Measurements from ENCODE around the gene FAM135A. TPM values are rescaled to one million over a fixed set of nuclear protein-coding genes. Genes with fewer than 3 reads are reported as not detected.
"Not testable (repeated sequence)": the region's sequence is repeated elsewhere in the genome, so short reads cannot be mapped to it uniquely, and the experiment has no call there.

FAM135A gene
- total and polyA plus RNA-seq, 9 donors = 13.7 to 19.7 (median 16.6) TPM

DNA sequence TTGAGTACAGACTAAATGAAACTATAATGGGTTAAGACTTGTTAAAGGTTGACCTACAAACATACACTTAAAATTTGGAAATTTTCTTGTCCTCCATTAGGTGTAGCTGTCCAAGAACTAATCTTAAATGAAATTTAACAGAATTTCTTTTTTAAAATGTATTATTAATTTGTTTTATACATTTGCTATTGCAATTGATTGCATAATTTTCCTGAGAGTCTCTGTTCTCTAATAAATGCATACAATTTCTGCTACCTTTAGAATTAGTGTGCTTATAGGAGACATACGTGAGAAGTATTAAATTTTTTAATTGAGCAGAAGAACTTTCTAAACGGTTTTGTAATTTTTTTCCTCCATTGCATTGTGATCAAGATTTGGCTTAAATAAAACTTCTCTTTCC is 1.5 kb downstream of the FAM135A start:
- DNase-seq = no peak
- no peaks in the 10 kb centered on the region for H3K4me1 ChIP-seq (ENCODE audit: control insufficient read depth, insufficient read depth, low read length)
- no peak overlapping the region for H3K27ac ChIP-seq (ENCODE audit: low read length)
- WGBS (ENCODE audit: insufficient coverage) = no CpG with 5 or more reads among the region's 2 CpGs
- H3K27me3 ChIP-seq (ENCODE audit: control insufficient read depth, insufficient read depth, low read length) = no peaks in the 10 kb centered on the region
- no peaks in the 10 kb centered on the region for H3K9me3 ChIP-seq (replicated peaks; ENCODE audit: control insufficient read depth, low read depth, low read length)
- no peak overlapping the region for H3K4me3 ChIP-seq (ENCODE audit: low read length)
- H3K36me3 ChIP-seq (ENCODE audit: control insufficient read depth, insufficient read depth, low read length) = peaks cover 6% of the 10 kb centered on the region

DNA sequence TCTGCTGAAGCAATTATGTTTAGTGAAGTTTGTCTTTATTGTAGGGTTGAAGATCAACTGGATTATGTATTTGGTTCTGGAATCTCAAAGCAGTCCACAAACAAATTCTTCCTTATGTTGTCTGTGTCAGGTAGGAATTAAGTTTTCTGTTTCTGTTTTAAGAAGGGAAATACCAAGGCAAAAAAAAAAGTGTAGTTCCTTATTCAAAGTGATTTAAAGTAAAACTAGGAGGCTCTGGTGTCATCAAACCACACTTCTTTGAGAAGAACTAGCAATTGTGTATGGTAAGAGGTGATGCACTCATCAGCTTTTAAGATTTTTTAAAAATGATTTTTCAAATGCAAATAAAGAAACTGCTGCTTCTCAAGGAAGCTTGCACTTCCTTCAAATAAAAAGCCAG is 1.9 kb downstream of the FAM135A start:
- Histone ChIP-seq H3K36me3 (ENCODE audit: control insufficient read depth, insufficient read depth, low read length) (peaks cover 6% of the 10 kb centered on the region), H3K27ac (ENCODE audit: low read length) (no peak overlapping the region), H3K9me3 (replicated peaks; ENCODE audit: control insufficient read depth, low read depth, low read length) (no peaks in the 10 kb centered on the region), H3K27me3 (ENCODE audit: control insufficient read depth, insufficient read depth, low read length) (no peaks in the 10 kb centered on the region), H3K4me1 (ENCODE audit: control insufficient read depth, insufficient read depth, low read length) (no peaks in the 10 kb centered on the region), H3K4me3 (ENCODE audit: low read length) (no peak overlapping the region)
- DNase-seq = no peak

DNA sequence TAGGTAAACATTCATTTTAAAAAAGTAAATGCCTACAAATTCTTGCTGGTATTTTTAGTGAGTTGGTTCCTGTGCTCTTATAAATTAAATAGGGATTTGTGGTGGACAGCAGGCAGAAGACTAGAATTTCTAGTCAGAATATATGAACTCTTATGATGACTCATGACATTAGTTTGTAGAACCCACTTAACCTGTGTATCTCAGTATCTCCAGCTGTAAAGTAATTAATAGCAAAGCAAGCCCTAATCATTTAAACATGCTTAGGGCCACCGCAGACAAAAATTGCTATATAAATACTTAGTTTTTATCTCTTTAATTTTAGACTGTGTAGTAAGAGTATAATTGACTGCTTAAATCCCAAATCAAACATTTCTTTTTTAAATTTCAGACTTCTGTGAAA is 2.4 kb downstream of the FAM135A start:
- Histone ChIP-seq H3K36me3 (ENCODE audit: control insufficient read depth, insufficient read depth, low read length) (peaks cover 6% of the 10 kb centered on the region), H3K4me1 (ENCODE audit: control insufficient read depth, insufficient read depth, low read length) (no peaks in the 10 kb centered on the region), H3K27ac (ENCODE audit: low read length) (no peak overlapping the region), H3K4me3 (ENCODE audit: low read length) (no peak overlapping the region), H3K27me3 (ENCODE audit: control insufficient read depth, insufficient read depth, low read length) (no peaks in the 10 kb centered on the region), H3K9me3 (replicated peaks; ENCODE audit: control insufficient read depth, low read depth, low read length) (no peaks in the 10 kb centered on the region)
- DNase-seq = no peak
- WGBS (ENCODE audit: insufficient coverage) = no CpG with 5 or more reads among the region's 1 CpG

DNA sequence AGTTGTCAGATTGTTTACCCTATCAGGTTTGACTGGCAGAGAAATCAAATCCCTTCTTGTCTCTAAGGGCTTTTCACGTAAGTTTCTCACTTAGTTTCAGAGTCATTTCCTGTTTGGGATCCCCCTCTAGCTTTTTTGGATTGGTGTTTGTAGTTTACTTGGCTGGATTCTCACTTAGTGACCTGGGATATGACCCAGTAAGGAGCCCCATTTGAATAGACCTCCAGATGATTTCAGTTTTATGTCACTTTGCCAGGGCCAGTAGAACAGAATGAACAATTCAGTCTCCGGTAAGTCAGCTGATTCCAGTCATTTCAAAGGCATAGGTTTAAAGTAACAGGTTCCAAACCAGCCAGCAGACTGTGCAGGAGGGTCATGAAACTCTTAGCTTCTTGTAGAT is 8.2 kb downstream of the FAM135A start:
- Histone ChIP-seq H3K9me3 (replicated peaks; ENCODE audit: control insufficient read depth, low read depth, low read length) (no peaks in the 10 kb centered on the region), H3K4me1 (ENCODE audit: control insufficient read depth, insufficient read depth, low read length) (no peaks in the 10 kb centered on the region), H3K27me3 (ENCODE audit: control insufficient read depth, insufficient read depth, low read length) (no peaks in the 10 kb centered on the region), H3K4me3 (ENCODE audit: low read length) (no peak overlapping the region), H3K36me3 (ENCODE audit: control insufficient read depth, insufficient read depth, low read length) (peaks cover 12% of the 10 kb centered on the region), H3K27ac (ENCODE audit: low read length) (no peak overlapping the region)
- 50% methylated on average over 1 of the region's 2 CpGs for WGBS (ENCODE audit: insufficient coverage)
- no peak for DNase-seq

DNA sequence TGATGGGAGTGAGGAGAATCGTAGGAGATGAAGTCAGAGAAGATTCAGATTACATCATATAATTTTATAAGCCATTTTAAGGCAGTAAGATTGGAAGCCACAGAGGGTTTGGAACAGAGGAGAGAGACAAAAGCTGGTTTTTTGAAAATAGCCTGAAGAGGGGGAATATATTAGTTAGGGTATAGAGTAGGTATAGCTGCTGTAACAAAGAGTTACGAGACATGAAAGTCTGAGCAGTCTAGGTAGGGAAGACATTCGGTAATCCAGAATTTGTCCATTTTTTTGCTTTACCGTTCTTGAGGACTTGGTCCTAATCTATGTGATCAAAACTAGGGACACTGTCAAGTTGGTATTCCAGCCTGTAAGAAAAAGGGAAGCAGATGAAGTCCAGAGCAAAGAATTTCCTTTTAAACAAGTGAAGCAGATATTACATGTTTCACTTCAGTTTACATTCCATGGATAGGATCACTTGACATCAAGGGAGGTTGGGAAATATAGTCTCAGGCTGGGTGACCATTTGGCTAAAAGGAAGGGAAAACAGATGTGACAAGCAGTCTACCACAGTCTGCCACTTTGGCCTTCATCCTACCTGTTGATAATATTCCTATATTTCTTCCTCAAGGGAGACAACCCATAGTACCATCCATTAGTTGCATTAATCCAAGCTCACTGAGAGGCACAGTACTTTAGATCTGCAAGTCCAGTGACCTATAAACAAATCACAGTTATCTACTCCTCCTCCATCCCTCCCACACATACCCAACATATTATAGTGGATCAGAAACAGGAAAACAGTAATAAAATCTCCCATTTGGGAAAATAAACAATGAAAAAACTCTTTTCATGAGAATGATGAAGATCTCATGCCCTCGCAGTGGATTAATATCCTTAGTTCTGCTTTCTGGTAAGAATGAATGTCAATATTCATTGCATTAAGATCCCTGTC is 10.2 kb downstream of the FAM135A start:
- Histone ChIP-seq H3K36me3 (ENCODE audit: control insufficient read depth, insufficient read depth, low read length) (peaks cover 13% of the 10 kb centered on the region), H3K9me3 (replicated peaks; ENCODE audit: control insufficient read depth, low read depth, low read length) (no peaks in the 10 kb centered on the region), H3K27me3 (ENCODE audit: control insufficient read depth, insufficient read depth, low read length) (no peaks in the 10 kb centered on the region), H3K27ac (ENCODE audit: low read length) (no peak overlapping the region), H3K4me1 (ENCODE audit: control insufficient read depth, insufficient read depth, low read length) (no peaks in the 10 kb centered on the region), H3K4me3 (ENCODE audit: low read length) (no peak overlapping the region)
- 96% methylated on average over 3 of the region's 5 CpGs for WGBS (ENCODE audit: insufficient coverage)
- DNase-seq = no peak

DNA sequence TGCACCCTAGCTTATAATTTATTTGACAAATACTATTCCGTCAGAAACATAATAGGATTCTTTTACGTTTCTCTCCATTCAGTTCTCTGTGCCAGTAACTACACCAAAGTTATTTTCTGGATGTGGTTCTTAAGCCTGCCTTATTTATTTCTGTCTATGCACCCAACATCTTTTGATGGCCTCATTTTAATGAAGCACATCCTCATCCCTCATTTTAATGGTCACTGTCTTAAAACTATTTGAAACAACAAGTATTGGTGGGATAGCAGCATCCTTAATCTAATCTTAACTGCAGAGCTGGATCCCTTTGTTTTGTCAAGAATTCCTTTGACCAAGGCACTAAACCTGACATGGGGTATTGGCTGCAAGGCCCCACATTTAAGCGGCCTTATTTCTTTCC is 11.0 kb downstream of the FAM135A start:
- Histone ChIP-seq H3K27ac (ENCODE audit: low read length) (no peak overlapping the region), H3K4me1 (ENCODE audit: control insufficient read depth, insufficient read depth, low read length) (no peaks in the 10 kb centered on the region), H3K27me3 (ENCODE audit: control insufficient read depth, insufficient read depth, low read length) (no peaks in the 10 kb centered on the region), H3K36me3 (ENCODE audit: control insufficient read depth, insufficient read depth, low read length) (peaks cover 8% of the 10 kb centered on the region), H3K4me3 (ENCODE audit: low read length) (no peak overlapping the region), H3K9me3 (replicated peaks; ENCODE audit: control insufficient read depth, low read depth, low read length) (no peaks in the 10 kb centered on the region)
- 92% methylated on average over 2 of the region's 3 CpGs for WGBS (ENCODE audit: insufficient coverage)
- no peak for DNase-seq

DNA sequence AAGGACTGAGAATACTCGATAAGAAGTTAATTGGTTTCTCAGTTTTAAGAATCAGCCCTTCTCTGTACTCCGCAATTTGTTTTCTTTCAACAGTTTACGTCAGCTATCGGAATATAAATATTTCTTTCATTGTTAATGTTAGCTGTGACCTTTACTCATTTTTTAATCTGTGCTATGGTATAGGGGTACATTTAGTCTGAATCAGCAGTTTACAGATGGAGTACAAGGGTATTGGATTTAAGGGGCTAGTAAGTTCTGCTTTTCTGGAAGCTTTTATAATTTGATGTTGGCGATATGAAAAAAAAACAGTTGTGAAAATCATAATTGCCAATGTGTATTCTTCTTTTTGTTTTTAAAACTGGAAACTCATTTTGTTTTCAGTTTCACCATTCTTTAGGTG is 23.0 kb downstream of the FAM135A start:
- peaks cover 2% of the 10 kb centered on the region for H3K9me3 ChIP-seq (replicated peaks; ENCODE audit: control insufficient read depth, low read depth, low read length)
- no peaks in the 10 kb centered on the region for H3K27me3 ChIP-seq (ENCODE audit: control insufficient read depth, insufficient read depth, low read length)
- no CpG with 5 or more reads among the region's 5 CpGs for WGBS (ENCODE audit: insufficient coverage)

DNA sequence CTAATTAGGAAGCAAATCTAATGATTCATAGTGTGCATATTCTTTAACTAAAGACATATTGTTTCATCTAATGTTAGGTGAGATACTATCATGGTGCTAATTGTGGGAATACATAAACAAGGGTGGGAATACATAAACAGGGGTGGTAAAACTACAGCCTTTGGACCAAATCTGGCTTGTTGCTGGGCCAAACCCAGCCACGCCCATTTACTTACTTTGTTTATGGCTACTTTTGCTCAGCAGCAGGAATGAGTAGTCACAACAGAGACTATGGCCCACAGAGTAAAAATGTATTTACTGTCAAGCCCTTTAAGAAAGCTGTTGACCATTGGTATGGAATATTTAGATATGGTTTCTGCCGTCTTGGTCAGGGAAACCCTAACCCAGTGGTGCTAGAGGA is 31.7 kb downstream of the FAM135A start:
- no peak for DNase-seq
- no peaks in the 10 kb centered on the region for H3K27me3 ChIP-seq (ENCODE audit: control insufficient read depth, insufficient read depth, low read length)
- H3K27ac ChIP-seq (ENCODE audit: low read length) = no peak overlapping the region
- no CpG with 5 or more reads among the region's 2 CpGs for WGBS (ENCODE audit: insufficient coverage)
- H3K9me3 ChIP-seq (replicated peaks; ENCODE audit: control insufficient read depth, low read depth, low read length) = no peaks in the 10 kb centered on the region
- H3K4me3 ChIP-seq (ENCODE audit: low read length) = no peak overlapping the region
- H3K36me3 ChIP-seq (ENCODE audit: control insufficient read depth, insufficient read depth, low read length) = peaks cover 5% of the 10 kb centered on the region
- H3K4me1 ChIP-seq (ENCODE audit: control insufficient read depth, insufficient read depth, low read length) = no peaks in the 10 kb centered on the region

More for the DNA sequence above, 23.0 kb downstream of the FAM135A start:
- no peak overlapping the region for H3K4me3 ChIP-seq (ENCODE audit: low read length)
- no peaks in the 10 kb centered on the region for H3K4me1 ChIP-seq (ENCODE audit: control insufficient read depth, insufficient read depth, low read length)
- no peak overlapping the region for H3K27ac ChIP-seq (ENCODE audit: low read length)
- DNase-seq = no peak
- peaks cover 8% of the 10 kb centered on the region for H3K36me3 ChIP-seq (ENCODE audit: control insufficient read depth, insufficient read depth, low read length)

DNA sequence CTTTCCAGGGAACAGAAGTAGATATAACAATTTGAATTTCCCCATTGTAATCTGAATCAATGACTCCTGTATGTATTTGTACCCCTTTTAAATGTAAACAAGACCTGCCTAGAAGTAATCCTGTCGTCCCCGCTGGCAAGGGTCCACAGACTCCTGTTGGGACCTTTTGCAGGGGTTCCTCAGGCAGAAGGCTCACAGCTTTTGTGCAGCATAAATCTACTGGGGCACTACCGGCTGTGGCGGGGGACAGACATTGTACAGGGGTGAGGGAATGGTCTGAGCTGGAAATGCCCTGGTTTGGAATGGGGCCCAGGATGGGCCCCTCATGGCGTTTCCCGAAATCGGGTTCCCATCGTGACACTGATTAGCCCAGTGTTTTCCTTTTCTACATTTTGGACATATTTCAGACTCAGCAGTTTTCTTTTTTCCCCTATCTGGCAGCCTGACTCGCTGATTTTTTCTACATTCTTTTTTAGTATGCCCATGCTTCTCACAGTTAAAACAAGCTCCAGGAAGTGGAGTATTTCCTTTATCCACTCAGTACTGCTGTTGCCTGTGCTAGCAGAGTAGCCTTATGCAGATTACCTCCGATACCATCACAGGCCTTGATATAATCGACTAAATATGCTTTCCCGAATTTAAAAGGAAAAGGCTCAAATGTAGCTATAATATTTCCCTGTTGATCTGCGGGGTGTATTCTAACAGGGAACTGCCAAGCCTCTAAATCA is 34.2 kb downstream of the FAM135A start:
- H3K27me3 ChIP-seq (ENCODE audit: control insufficient read depth, insufficient read depth, low read length); H3K9me3 ChIP-seq (replicated peaks; ENCODE audit: control insufficient read depth, low read depth, low read length); H3K4me1 ChIP-seq (ENCODE audit: control insufficient read depth, insufficient read depth, low read length); H3K4me3 ChIP-seq (ENCODE audit: low read length); H3K27ac ChIP-seq (ENCODE audit: low read length); H3K36me3 ChIP-seq (ENCODE audit: control insufficient read depth, insufficient read depth, low read length); DNase-seq: not testable (repeated sequence)
- WGBS (ENCODE audit: insufficient coverage) = 88% methylated on average over 4 of the region's 13 CpGs

DNA sequence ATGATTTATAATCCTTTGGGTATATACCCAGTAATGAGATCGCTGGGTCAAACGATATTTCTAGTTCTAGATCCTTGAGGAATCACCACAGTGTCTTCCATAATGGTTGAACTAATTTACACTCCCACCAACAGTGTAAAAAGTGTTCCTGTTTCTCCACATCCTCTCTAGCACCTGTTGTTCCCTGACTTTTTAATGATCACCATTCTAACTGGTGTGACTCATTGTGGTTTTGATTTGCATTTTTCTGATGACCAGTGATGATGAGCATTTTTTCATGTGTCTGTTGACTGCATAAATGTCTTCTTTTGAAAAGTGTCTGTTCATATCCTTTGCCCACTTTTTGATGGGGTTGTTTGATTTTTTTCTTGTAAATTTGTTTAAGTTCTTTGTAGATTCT is 40.6 kb downstream of the FAM135A start:
- WGBS (ENCODE audit: insufficient coverage) = 90% methylated on average over 2 of the region's 2 CpGs
- not testable (repeated sequence) for H3K36me3 ChIP-seq (ENCODE audit: control insufficient read depth, insufficient read depth, low read length); H3K27ac ChIP-seq (ENCODE audit: low read length); DNase-seq; H3K4me1 ChIP-seq (ENCODE audit: control insufficient read depth, insufficient read depth, low read length); H3K27me3 ChIP-seq (ENCODE audit: control insufficient read depth, insufficient read depth, low read length); H3K9me3 ChIP-seq (replicated peaks; ENCODE audit: control insufficient read depth, low read depth, low read length); H3K4me3 ChIP-seq (ENCODE audit: low read length)

Measured in muscle of leg (tissue), 11 donors.